Mononuclear cell (primary cell): Measurements from ENCODE around the gene LRRC37A3. TPM values are rescaled to one million over a fixed set of nuclear protein-coding genes. Genes with fewer than 3 reads are reported as not detected.
A peak's percentile ranks its signal among the peaks of the same experiment; 100 is the strongest.
"Not testable (repeated sequence)": the region's sequence is repeated elsewhere in the genome, so short reads cannot be mapped to it uniquely, and the experiment has no call there.

Source experiments
- H3K27me3 ChIP-seq: 2 replicates; pipeline ENCODE4 v1.6.0; 2011; ENCODE audit warnings: low read length, control low read depth; ENCODE audit not compliant: insufficient read depth
- H3K4me1 ChIP-seq: 2 replicates; pipeline ENCODE4 v1.5.1; 2011; ENCODE audit warnings: mild to moderate bottlenecking, low read length, control low read depth; ENCODE audit not compliant: insufficient read depth
- H3K4me3 ChIP-seq: 2 replicates; pipeline ENCODE4 v1.5.1; 2011; ENCODE audit warnings: mild to moderate bottlenecking, low read length, moderate library complexity
- H3K9me3 ChIP-seq: 2 replicates; pipeline ENCODE4 v1.5.1; 2011; ENCODE audit warnings: low read depth, mild to moderate bottlenecking, control low read depth, low read length
- total RNA-seq: library from RNA; depleted of rRNA; stranded (reverse); fragments of >200 nt; gene quantifications from one replicate; pipeline ENCODE4 v1.2.3, GENCODE V29; 2012

LRRC37A3 gene
- total RNA-seq, 1 donor, result 22.1 TPM

DNA sequence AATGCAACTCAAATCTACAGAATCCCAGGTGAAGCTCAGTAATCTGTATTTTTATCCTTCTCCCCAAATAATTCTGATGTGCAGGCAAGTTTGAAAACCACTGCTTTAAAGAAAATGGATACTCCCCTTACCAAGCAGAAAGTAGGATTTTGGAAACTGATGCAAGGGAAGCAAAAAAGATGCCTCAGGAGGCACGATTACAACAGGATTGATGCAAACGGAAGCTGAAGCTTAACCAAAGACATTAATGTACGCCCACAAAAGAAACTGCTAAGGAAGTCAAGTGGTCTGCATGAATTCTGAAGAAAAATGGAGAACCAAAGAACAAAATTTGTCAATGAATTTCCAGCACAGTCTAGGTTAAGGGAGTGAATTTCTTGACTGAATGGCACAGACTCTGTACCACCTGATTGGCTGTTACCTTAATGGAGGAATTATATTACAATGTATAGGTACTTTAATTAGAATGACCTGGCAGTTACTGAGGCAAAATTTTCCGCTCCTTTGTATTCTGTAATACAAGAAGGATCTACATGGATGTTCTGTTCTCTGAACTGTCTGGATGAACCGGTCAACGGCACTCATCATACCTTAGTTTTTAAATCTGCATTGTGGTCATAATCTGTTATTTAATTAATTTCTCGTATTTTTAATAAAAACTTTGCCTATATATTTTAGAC is 9.6 kb downstream of the LRRC37A3 start:
- not testable (repeated sequence) for H3K27me3 ChIP-seq, H3K4me3 ChIP-seq, H3K4me1 ChIP-seq, H3K9me3 ChIP-seq

DNA sequence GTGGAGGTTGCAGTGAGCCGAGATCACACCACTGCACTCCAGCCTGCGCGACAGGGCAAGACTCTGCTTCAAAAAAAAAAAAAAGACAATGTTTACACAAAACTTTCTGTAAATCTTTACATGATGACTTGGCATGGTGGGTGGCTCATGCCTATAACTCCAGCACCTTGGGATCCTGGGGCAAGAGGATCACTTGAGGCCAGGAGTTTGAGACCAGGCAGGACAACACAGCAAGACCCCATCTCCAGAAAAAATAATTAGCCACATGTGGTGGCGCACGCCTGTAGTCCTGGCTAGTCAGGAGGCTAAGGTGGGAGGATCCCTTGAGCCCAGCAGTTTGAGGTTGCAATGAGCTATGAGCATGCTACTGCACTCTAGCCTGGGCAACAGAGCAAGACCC is 15.2 kb downstream of the LRRC37A3 start:
- H3K4me3 ChIP-seq, H3K4me1 ChIP-seq: not testable (repeated sequence)

DNA sequence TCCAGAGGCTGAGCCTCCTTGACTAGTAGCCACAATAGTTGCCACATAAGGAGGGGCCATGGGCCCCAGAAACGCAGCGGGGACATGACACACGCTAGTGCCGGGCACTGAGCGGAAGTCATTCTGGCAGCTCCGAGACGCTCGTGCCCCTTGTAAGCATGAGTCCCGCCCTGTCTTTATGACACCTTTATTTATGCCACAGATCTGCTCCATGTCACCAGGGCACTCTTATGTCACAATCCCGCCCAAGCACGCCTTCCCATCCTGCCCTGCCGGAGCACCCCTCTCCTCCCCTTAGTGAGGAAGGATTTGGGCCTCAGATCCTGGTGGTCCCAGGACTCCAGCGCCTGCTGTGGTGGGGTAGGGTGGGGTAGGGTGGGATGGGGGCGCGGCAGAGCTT is 22.1 kb downstream of the LRRC37A3 start:
- not testable (repeated sequence) for H3K9me3 ChIP-seq, H3K4me3 ChIP-seq, H3K4me1 ChIP-seq, H3K27me3 ChIP-seq

More for the DNA sequence above, 15.2 kb downstream of the LRRC37A3 start:
- not testable (repeated sequence) for H3K9me3 ChIP-seq, H3K27me3 ChIP-seq

DNA sequence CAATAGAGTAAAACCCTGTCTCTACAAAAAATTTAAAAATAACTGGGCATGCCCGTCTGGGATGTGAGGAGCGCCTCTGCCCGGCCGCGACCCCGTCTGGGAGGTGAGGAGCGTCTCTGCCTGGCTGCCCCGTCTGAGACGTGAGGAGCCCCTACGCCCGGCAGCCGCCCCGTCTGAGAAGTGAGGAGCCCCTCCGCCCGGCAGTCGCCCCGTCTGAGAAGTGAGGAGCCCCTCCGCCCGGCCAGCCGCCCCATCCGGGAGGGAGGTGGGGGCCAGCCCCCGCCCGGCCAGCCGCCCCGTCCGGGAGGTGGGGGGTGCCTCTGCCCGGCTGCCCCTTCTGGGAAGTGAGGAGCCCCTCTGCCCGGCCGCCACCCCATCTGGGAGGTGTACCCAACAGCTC is 45.1 kb downstream of the LRRC37A3 start:
- H3K4me3 ChIP-seq, H3K4me1 ChIP-seq, H3K9me3 ChIP-seq, H3K27me3 ChIP-seq: not testable (repeated sequence)

DNA sequence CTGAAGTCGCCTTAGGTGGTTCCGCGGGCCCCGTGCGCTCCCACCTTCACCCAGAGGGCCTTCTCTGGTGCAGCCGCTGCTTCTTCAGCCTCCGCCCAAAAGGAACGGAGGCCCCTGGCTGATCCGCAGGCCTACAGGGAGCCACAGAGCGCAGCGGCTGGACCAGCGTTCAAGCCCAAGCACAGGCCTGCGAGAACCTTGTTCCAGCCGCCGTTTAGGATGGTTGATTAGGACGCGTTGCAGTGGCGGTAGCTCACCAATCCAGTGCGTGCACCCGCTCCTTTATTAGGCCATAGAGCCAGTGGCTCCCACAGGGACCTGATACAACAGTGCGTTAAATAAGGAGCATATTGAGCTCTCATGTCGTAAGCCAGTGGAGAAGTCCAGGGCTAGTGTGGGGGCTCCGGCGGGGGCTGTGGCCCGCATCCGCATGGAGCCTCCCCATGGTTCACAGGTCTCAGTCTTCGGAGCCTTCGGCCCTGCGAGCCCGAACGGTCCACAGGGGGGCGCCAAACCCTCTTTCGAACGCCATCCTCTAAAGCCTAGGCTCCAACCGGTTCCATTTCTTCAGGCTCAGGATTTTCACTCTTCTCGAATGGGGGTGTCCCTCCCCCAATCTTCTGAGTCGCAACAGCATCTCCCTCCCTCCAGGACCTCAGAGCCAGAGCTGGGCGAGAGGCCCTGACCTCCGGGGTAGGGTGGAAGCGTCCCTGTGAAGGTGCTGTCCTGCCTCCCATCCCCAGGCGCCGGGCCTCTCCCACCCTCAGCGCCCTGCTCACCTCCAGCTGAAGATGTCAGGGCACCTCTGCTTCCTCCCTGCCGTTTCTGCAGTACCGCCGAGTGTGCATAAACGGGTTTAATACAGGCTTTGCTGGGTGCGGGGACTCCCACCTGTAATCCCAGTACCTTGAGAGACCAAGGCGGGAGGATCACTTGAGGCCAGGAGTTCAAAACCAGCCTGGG is 71.5 kb downstream of the LRRC37A3 start:
- not testable (repeated sequence) for H3K27me3 ChIP-seq, H3K9me3 ChIP-seq, H3K4me3 ChIP-seq
- peaks cover 16% of the 10 kb centered on the region for H3K4me1 ChIP-seq

DNA sequence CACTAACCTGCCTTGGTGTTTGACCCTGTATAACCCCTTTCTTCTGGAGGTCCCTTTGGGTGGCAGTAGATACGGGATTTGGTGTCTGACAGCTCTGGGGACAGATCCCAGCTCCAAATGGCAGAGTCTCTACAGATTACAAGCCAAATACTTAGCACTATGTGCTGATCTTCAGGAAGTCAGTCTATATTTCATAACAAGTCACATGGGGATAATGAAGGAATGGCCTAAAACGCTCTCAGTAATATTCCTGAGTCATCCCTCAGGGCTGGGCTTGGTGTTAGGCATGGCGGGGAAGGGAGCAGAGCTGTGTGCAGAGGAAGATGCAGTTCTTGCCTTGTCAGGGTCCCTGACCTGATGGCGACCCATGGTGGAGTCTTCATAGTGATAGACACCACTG is 72.4 kb downstream of the LRRC37A3 start:
- not testable (repeated sequence) for H3K27me3 ChIP-seq, H3K4me3 ChIP-seq

DNA sequence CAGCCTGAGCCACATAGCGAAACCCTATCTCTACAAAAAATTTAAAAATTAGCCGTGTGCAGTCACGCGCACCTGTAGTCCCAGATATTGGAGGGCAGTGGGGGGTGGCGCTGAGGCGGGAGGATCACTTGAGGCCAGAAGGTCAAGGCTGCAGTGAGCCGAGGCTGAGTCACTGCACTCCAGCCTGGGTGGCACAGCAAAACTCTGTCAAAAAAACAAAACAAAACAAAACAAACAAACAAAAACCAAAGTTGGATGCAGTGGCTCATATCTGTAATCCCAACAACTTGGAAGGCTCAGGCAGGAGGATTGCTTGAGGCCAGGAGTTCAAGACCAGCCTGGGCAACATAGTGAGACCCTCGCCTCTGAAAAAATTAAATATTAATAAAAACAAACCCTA is 75.4 kb downstream of the LRRC37A3 start:
- H3K9me3 ChIP-seq, H3K27me3 ChIP-seq, H3K4me3 ChIP-seq: not testable (repeated sequence)
- peaks cover 44% of the 10 kb centered on the region for H3K4me1 ChIP-seq

More for the DNA sequence above, 72.4 kb downstream of the LRRC37A3 start:
- peaks cover 18% of the 10 kb centered on the region for H3K4me1 ChIP-seq
- H3K9me3 ChIP-seq, result not testable (repeated sequence)

DNA sequence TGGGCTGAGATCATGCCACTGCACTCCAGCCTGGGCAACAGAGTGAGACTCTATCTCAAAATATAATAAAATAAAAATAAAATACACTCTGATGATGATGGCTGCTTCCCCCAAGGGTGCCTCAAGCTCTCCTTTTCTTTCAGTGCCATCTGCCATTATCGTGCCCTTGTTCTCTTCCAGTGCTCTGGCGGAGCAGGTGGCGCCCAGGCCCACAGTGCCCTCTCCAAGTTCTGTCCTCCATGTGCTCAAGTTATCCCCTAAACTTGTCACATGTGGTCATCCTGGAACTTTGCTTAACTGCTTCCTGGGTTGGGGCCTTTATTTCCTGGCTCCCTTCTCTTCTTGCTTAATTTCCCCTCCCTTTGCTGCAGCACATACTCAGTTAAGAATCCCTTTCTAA is 76.4 kb downstream of the LRRC37A3 start:
- not testable (repeated sequence) for H3K9me3 ChIP-seq, H3K27me3 ChIP-seq, H3K4me3 ChIP-seq
- H3K4me1 ChIP-seq, result peaks cover 42% of the 10 kb centered on the region

DNA sequence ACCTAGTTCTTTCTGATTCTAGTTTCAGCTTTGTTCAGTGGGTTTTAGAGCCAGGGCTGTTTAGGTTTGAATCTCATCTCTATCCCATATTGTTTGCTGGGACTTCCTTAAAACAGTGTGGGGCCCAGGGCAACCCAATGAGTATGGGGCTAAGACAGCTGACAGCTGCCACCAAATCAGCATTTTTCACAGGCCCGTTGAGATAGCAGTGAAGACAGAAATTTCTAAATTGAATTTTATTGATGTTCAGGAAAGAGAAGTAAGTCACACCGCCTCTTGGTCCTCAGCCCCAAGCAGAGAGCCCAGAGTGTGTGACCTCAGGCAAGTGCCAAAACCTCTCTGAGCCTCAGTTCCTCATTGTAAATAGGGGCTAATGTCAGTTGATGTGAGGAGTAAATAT is 78.3 kb downstream of the LRRC37A3 start:
- not testable (repeated sequence) for H3K4me3 ChIP-seq, H3K9me3 ChIP-seq, H3K27me3 ChIP-seq
- H3K4me1 ChIP-seq, result peaks cover 34% of the 10 kb centered on the region

DNA sequence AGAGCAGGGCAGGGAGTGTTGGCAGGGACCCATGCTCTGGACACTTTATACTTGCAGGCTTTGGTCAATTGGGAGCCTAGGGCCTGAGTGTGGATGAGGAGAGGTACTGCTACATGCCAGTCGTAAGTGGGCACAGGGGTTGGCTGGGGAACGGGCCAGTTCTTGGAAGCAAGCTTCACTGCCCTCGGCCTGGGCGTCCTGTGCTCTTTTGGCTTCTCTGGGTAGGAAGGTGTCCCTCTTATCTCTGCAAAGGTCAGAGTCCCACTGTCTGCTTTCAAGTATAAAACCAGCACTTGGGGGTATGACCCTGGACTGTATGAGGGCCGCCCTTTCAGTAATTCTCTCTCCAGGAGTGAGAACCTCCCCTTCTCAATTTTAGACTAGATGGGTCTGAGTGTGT is 80.8 kb downstream of the LRRC37A3 start:
- H3K4me3 ChIP-seq, H3K9me3 ChIP-seq, H3K27me3 ChIP-seq: not testable (repeated sequence)
- peaks cover 51% of the 10 kb centered on the region for H3K4me1 ChIP-seq

DNA sequence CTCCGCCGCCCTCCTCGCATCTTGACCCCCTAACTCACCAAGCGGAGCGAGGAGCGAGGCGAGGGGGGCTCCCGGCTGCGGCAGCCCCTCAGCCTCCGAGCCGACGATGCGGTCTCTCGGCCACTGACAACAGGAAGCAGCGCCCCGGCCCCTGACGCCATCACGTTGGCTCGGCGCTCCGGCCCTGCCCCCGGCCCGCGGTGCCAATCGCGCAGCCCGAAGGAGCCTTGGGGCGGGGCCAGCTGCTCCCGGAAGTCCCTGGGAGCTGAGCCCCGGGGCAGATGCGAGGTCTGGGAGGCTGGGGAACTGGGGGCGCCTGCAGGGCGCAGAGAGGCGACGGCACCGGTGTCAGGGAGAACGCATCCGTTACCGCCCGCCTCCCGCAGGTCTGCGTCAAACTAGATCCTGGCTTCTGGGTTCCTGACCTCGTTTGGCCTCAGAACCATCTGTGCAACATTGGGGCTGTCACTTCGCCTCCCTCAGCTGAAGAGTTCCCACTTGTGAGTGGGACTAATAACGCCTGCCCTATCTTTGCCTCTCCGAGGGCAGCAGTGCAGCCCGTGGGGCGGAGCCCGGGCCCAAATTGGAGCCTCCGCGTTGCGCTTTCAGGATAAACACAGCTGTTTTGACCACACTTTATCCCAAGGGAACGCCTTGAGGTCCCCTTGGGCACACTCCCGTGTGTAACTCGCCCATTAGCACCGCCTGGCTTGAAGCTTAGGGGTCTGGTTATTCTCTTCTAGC is 82.1 kb downstream of the LRRC37A3 start:
- H3K27me3 ChIP-seq, result not testable (repeated sequence)
- Histone ChIP-seq H3K4me1 (peaks cover 50% of the 10 kb centered on the region), H3K4me3 (peak overlapping the region; percentile 52)

DNA sequence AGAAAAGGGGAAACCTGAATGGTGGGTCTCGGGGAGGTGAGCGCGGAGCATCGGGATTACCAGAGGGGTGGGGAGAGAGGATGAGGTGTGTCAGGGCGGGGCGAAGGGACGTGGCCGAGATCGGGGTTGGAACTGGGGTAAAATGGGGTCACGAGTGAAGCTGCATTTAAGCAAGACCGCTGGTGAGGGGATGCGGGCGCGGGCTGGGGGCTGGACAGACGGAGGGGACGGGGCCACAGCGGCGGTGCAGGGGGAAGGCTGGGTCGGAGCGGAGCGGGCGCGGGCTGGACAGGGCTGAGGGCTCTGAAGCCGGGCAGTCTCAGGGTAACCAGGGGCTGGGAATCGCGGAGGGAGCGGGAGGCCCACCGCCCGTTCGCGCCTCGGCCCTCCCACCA is 82.7 kb downstream of the LRRC37A3 start:
- H3K27me3 ChIP-seq, H3K9me3 ChIP-seq: not testable (repeated sequence)
- H3K4me3 ChIP-seq, result peak overlapping the region; percentile 52
- peaks cover 47% of the 10 kb centered on the region for H3K4me1 ChIP-seq

More for the DNA sequence above, 82.1 kb downstream of the LRRC37A3 start:
- not testable (repeated sequence) for H3K9me3 ChIP-seq

DNA sequence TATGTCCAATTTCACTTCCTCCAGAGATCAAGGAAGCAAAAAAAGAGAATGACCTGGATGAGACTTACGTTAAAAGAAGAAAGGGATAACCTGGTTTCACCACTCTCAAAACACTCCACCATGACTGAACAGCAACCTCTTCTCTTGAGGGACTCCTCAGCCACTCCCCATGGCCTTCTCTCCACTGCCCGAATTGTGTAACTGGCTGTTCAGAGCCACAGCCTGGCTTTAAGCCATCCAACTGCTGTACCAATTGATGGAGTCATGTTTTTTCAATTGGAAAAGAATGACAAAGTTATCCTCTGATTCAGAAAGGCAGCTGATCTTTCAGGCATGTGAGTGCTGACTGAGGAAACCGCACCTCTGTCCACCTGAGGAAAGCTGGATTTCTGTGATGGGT is 85.2 kb downstream of the LRRC37A3 start:
- not testable (repeated sequence) for H3K27me3 ChIP-seq, H3K9me3 ChIP-seq, H3K4me3 ChIP-seq
- H3K4me1 ChIP-seq, result peaks cover 33% of the 10 kb centered on the region

DNA sequence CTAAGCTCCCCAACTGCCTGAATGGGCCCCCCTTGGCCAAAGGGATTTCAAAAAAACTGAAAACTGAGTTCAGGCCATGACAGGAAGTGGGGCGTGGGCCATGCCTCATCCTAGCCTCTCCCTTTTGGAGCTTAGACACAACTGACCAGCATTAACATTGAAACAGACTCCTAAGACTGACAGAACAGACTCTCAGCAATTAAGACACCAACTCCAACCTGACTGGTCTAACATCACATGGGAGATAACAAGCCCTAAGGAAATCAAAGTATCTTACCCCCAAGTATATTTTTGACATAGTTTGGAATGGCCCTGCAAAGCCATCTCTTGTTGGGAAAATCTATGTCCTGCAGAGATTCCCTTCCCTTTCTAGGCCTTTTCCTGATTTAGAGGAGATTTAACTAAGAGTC is 88.6 kb downstream of the LRRC37A3 start:
- peaks cover 26% of the 10 kb centered on the region for H3K4me1 ChIP-seq
- H3K4me3 ChIP-seq, H3K9me3 ChIP-seq, H3K27me3 ChIP-seq: not testable (repeated sequence)
